Nephron progenitor cell (in vitro differentiated cells): ENCODE data around the gene SIGLEC12.
A peak's percentile ranks its signal among the peaks of the same experiment; 100 is the strongest.

ENCODE experiments used
- DNase-seq: peaks from one replicate; pipeline ENCODE4 v3.0.0; 2021
- H3K27ac Mint-ChIP-seq: 2 replicates; pipeline ENCODE4 v1.8.0; 2021; ENCODE audit warnings: mild to moderate bottlenecking, moderate library complexity, mixed read lengths
- H3K27me3 Mint-ChIP-seq: 2 replicates; pipeline ENCODE4 v1.8.0; 2021; ENCODE audit warnings: mild to moderate bottlenecking, low read depth, mixed read lengths; ENCODE audit not compliant: poor library complexity
- H3K36me3 Mint-ChIP-seq: 2 replicates; pipeline ENCODE4 v1.8.0; 2021; ENCODE audit warnings: low read depth, mixed read lengths
- H3K4me1 Mint-ChIP-seq: 2 replicates; pipeline ENCODE4 v1.8.0; 2021; ENCODE audit warnings: mixed read lengths
- H3K4me3 Mint-ChIP-seq: 2 replicates; pipeline ENCODE4 v1.8.0; 2021; ENCODE audit warnings: mild to moderate bottlenecking, moderate library complexity, mixed read lengths
- H3K9me3 Mint-ChIP-seq: 2 replicates; pipeline ENCODE4 v1.8.0; 2021; ENCODE audit warnings: mild to moderate bottlenecking, moderate library complexity, mixed read lengths
- TF ChIP-seq, protein P1 (sequence below): fragments of 200-600 bp; sonication (generic); IDR thresholded peaks from 2 replicates; pipeline ENCODE4 v1.5.0; 2021; ENCODE audit warnings: antibody characterized with exemption

The SIGLEC12 gene

DNA sequence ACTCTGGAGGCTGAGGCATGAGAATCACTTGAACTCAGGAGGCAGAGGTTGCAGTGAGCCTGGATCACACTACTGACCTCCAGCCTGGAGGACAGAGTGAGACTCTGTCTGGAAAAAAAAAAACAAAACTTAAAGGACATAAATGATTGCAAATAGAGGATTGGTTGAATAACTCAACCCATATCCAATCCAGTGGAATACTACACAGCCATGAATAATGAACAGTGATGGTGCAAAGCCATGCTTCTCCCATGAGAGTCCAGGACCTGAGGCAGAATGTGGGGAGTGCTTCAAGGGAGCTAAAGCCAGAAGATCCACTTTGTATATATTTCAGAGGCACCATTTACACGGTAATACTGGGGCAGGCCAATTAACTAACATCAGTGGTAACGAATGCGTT is 25.4 kb downstream of the SIGLEC12 start:
- H3K9me3 Mint-ChIP-seq: peaks cover 53% of the 10 kb centered on the region
- TF ChIP-seq, protein P1, sequence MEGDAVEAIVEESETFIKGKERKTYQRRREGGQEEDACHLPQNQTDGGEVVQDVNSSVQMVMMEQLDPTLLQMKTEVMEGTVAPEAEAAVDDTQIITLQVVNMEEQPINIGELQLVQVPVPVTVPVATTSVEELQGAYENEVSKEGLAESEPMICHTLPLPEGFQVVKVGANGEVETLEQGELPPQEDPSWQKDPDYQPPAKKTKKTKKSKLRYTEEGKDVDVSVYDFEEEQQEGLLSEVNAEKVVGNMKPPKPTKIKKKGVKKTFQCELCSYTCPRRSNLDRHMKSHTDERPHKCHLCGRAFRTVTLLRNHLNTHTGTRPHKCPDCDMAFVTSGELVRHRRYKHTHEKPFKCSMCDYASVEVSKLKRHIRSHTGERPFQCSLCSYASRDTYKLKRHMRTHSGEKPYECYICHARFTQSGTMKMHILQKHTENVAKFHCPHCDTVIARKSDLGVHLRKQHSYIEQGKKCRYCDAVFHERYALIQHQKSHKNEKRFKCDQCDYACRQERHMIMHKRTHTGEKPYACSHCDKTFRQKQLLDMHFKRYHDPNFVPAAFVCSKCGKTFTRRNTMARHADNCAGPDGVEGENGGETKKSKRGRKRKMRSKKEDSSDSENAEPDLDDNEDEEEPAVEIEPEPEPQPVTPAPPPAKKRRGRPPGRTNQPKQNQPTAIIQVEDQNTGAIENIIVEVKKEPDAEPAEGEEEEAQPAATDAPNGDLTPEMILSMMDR: no peak

DNA sequence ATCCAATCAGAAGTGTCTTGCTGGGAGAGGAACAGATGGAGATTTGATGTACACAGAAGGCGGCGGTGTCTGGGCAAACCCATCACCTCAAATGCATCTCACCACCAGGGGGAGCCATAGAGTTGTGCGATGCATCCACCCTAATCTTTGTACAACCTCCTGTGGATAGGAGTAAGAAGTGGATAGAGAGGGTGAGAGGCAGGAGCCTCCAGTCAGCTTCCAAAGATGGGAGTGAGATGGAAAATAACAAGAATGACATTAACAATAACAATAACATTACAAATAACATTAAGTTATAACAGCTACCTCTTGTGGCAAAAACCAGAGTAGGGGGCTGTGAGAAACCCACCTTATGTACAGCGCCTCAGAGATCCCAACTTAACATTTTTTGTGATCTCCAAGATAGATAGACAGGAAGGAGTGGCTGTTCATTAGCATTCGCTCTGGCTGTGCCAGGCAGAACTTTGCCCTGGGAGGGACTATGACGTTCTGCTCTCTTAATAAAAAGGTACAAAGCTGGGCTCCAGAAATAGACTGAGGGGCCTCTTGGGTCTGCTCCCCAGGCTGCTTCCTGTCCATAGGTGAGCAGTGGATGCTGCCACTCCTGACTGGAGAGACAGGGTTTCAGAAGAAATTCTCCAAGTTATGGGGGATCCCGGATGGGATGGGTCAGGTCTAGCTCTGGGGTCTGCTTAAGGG is 28.4 kb downstream of the SIGLEC12 start:
- peak; percentile 77 for DNase-seq
- H3K27ac Mint-ChIP-seq: no peak overlapping the region
- TF ChIP-seq, protein P1: peak; percentile 73
- H3K36me3 Mint-ChIP-seq: no peaks in the 10 kb centered on the region
- no peak overlapping the region for H3K4me3 Mint-ChIP-seq
- H3K9me3 Mint-ChIP-seq: peaks cover 34% of the 10 kb centered on the region
- peaks cover 2% of the 10 kb centered on the region for H3K27me3 Mint-ChIP-seq
- H3K4me1 Mint-ChIP-seq: no peaks in the 10 kb centered on the region

More for the DNA sequence above, 25.4 kb downstream of the SIGLEC12 start:
- Mint-ChIP-seq H3K4me3 (no peak overlapping the region), H3K36me3 (no peaks in the 10 kb centered on the region), H3K27me3 (peaks cover 2% of the 10 kb centered on the region), H3K4me1 (no peaks in the 10 kb centered on the region), H3K27ac (no peak overlapping the region)
- no peak for DNase-seq

DNA sequence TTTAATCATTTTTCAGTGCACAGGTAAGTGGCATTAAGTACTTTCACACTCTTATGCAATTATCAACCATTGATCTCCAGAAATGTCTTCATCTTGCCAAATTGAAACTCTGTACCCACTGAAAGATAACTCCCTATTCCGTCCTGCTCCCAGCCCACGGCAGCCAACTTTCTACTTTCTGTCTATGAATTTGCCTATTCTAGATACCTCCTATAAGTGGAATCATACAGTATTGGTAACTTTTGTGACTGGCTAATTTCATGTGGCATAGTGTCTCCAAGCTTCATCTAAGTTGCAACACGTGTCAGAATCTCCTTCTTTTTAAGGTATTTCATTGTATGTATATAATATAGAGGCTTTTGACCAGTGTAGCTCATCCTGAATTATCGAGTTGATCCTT is 29.0 kb downstream of the SIGLEC12 start:
- TF ChIP-seq, protein P1: no peak
- Mint-ChIP-seq H3K4me1 (no peaks in the 10 kb centered on the region), H3K27me3 (peaks cover 2% of the 10 kb centered on the region), H3K4me3 (no peak overlapping the region), H3K27ac (no peak overlapping the region), H3K9me3 (peaks cover 30% of the 10 kb centered on the region), H3K36me3 (no peaks in the 10 kb centered on the region)
- no peak for DNase-seq

DNA sequence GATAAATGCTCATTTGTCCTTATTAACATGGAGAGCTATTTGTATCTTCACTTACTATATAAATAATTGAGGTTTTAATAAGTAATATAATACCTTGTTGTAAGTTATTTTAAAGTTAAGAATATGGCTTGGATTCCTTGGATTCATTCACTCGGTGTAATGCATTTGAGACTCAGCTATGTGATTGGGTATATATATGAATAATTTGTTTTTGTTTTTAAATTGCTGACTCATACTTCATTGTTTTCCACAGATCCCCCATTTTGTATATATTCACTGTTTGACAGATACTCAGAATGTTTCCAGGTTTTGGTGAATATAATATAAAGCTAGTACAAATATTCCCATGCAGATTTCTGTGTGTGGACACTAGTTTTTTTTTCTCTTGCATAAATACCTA is 30.1 kb downstream of the SIGLEC12 start:
- no peak overlapping the region for H3K27ac Mint-ChIP-seq
- no peaks in the 10 kb centered on the region for H3K4me1 Mint-ChIP-seq
- H3K4me3 Mint-ChIP-seq: no peak overlapping the region
- TF ChIP-seq, protein P1: no peak
- H3K9me3 Mint-ChIP-seq: peaks cover 22% of the 10 kb centered on the region
- no peak for DNase-seq
- H3K27me3 Mint-ChIP-seq: peaks cover 8% of the 10 kb centered on the region
- no peaks in the 10 kb centered on the region for H3K36me3 Mint-ChIP-seq

DNA sequence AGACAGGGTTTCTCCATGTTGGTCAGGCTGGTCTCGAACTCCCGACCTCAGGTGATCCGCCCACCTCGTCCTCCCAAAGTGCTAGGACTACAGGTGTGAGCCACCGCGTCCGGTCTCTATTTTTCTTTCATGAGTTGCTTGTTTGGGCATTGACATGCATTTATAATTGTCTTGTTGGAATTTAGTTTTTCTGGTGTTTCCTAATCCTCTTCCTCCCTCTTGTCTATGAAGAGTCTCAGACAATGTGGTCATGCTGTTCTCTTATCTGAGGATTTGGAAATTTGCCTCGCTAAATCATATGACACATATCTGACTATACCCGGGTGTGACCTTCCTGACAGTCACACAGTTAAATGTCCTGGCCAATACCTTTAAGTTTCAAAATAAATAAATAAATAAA is 30.6 kb downstream of the SIGLEC12 start:
- TF ChIP-seq, protein P1: no peak
- Mint-ChIP-seq H3K9me3 (peaks cover 17% of the 10 kb centered on the region), H3K27me3 (peaks cover 14% of the 10 kb centered on the region), H3K4me3 (no peak overlapping the region), H3K4me1 (no peaks in the 10 kb centered on the region), H3K36me3 (no peaks in the 10 kb centered on the region), H3K27ac (no peak overlapping the region)
- DNase-seq: no peak

DNA sequence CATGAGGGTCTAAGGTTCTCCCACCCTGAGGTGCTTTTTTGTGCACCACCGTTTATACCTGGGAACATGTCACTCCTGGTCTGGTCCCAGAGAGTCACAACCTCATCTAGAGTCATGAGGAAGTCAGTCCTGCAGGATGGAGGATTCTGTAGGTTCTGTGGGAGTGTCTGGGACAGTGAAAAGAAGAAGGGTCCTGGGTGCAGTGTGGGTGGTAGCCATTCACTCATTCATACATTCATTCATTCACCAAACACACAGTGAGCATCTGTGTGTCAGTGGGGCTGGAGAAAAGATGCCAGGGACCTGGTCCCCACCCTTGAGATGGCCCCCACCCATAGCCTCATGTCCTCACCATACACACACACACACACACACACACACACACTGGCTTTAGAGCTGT is 32.0 kb downstream of the SIGLEC12 start:
- peaks cover 15% of the 10 kb centered on the region for H3K9me3 Mint-ChIP-seq
- H3K4me3 Mint-ChIP-seq: no peak overlapping the region
- TF ChIP-seq, protein P1: no peak
- peaks cover 21% of the 10 kb centered on the region for H3K27me3 Mint-ChIP-seq
- no peak for DNase-seq
- no peaks in the 10 kb centered on the region for H3K36me3 Mint-ChIP-seq
- no peak overlapping the region for H3K27ac Mint-ChIP-seq
- no peaks in the 10 kb centered on the region for H3K4me1 Mint-ChIP-seq
